LNCaP clone FGC (cell line): Measurements from ENCODE around the gene CAMK1.
A peak's percentile ranks its signal among the peaks of the same experiment; 100 is the strongest.

Source experiments
- DNase-seq: peaks from one replicate; pipeline ENCODE4 v3.0.0-alpha.2; 2011; ENCODE audit warnings: low read depth
- H3K4me3 ChIP-seq: 2 replicates; pipeline ENCODE4 v1.5.1; 2011; ENCODE audit warnings: mild to moderate bottlenecking, low read depth, low read length, control low read depth
- CTCF ChIP-seq: IDR thresholded peaks from 2 replicates; pipeline ENCODE4 v1.5.1; 2012; ENCODE audit warnings: mild to moderate bottlenecking; ENCODE audit not compliant: control insufficient read depth, insufficient read depth; ENCODE audit errors: extremely low read depth

CAMK1 gene

GRCh38 chr3:9731206-9732079 is 38.3 kb downstream of the CAMK1 start, which contains the start of gene BRPF1:
Gene BRPF1 (plus strand): TSS chr3:9731735. CDS start chr3:9734141, 2,406 bp downstream.
- no peak for TF ChIP-seq CTCF
- DNase-seq = peak; percentile 95

GRCh38 chr3:9730657-9731205 is 39.0 kb downstream of the CAMK1 start:
- no peak for TF ChIP-seq CTCF
- no peak for DNase-seq
- H3K4me3 ChIP-seq = peak overlapping the region; percentile 97

More at GRCh38 chr3:9731206-9732079, 38.3 kb downstream of the CAMK1 start, which contains the start of gene BRPF1:
- peak within 1 kb of the TSS; percentile 97 for H3K4me3 ChIP-seq

- DNase-seq = no peak
- TF ChIP-seq CTCF = no peak
- no peak overlapping the region for H3K4me3 ChIP-seq
These were observed 40.3 kb downstream of the CAMK1 start for GRCh38 chr3:9729419-9729818.

GRCh38 chr3:9727743-9728142 is 42.0 kb downstream of the CAMK1 start:
- DNase-seq = no peak
- no peak for TF ChIP-seq CTCF
- no peak overlapping the region for H3K4me3 ChIP-seq

GRCh38 chr3:9727041-9727595 is 42.6 kb downstream of the CAMK1 start:
- DNase-seq = no peak
- H3K4me3 ChIP-seq = no peak overlapping the region
- TF ChIP-seq CTCF = peak; percentile 24; the same call in 1 of the 2 replicates

- no peak for TF ChIP-seq CTCF
- no peak overlapping the region for H3K4me3 ChIP-seq
These were observed 43.8 kb downstream of the CAMK1 start for GRCh38 chr3:9725775-9726515.

More at GRCh38 chr3:9725775-9726515, 43.8 kb downstream of the CAMK1 start:
- DNase-seq = no peak
